ENCODE data around the gene EBF3. TPM values are rescaled to one million over a fixed set of nuclear protein-coding genes. Genes with fewer than 3 reads are reported as not detected.

Gene EBF3
- total RNA-seq, 1 donor from 2014 or later = 0.07 TPM

GRCh38 chr10:129809431-129809830 lies 154.6 kb downstream of the EBF3 start:
- no peak for FAIRE-seq
- Histone ChIP-seq H3K4me2 (ENCODE audit: low read length) (no peak overlapping the region), H3K27me3 (ENCODE audit: insufficient read depth, low read length) (no peaks in the 10 kb centered on the region), H3K79me2 (ENCODE audit: insufficient read depth, low read length) (no peaks in the 10 kb centered on the region), H4K20me1 (ENCODE audit: insufficient read depth, low read length) (no peaks in the 10 kb centered on the region), H2AFZ (ENCODE audit: low read depth, low read length) (no peak overlapping the region), H3K4me3 (ENCODE audit: insufficient read depth, low read depth, low read length) (no peak overlapping the region), H3K36me3 (ENCODE audit: insufficient read depth, low read length) (no peaks in the 10 kb centered on the region), H3K9ac (ENCODE audit: low read length) (no peak overlapping the region), H3K4me1 (ENCODE audit: insufficient read depth, low read length) (no peaks in the 10 kb centered on the region), H3K27ac (ENCODE audit: low read depth, low read length) (no peak overlapping the region), H3K9me3 (ENCODE audit: insufficient read depth, low read depth, low read length) (peaks cover 4% of the 10 kb centered on the region)
- Mint-ChIP-seq H3K27ac (ENCODE audit: unreplicated experiment) (no peak overlapping the region), H3K27me3 (ENCODE audit: low read depth, unreplicated experiment) (peaks cover 19% of the 10 kb centered on the region), H3K36me3 (ENCODE audit: low read depth, unreplicated experiment) (no peaks in the 10 kb centered on the region), H3K9me3 (ENCODE audit: unreplicated experiment) (peaks cover 7% of the 10 kb centered on the region), H3K4me3 (ENCODE audit: unreplicated experiment) (no peak overlapping the region), H3K4me1 (ENCODE audit: low read depth, unreplicated experiment) (no peaks in the 10 kb centered on the region)
- TF ChIP-seq EZH2 (IDR thresholded peaks at IDR 0.05; ENCODE audit: insufficient read depth, low read length) (no peak), CTCF (IDR thresholded peaks at IDR 0.05; ENCODE audit: insufficient read depth, low read depth, low read length) (no peak)
- DNase-seq (ENCODE audit: low read depth) = no peak

- Mint-ChIP-seq H3K4me1 (ENCODE audit: low read depth, unreplicated experiment) (no peaks in the 10 kb centered on the region), H3K36me3 (ENCODE audit: low read depth, unreplicated experiment) (no peaks in the 10 kb centered on the region), H3K4me3 (ENCODE audit: unreplicated experiment) (no peak overlapping the region), H3K9me3 (ENCODE audit: unreplicated experiment) (peaks cover 7% of the 10 kb centered on the region), H3K27ac (ENCODE audit: unreplicated experiment) (no peak overlapping the region), H3K27me3 (ENCODE audit: low read depth, unreplicated experiment) (peaks cover 15% of the 10 kb centered on the region)
- TF ChIP-seq EZH2 (IDR thresholded peaks at IDR 0.05; ENCODE audit: insufficient read depth, low read length) = no peak
- TF ChIP-seq CTCF (IDR thresholded peaks at IDR 0.05; ENCODE audit: insufficient read depth, low read depth, low read length) = no peak
- Histone ChIP-seq H3K79me2 (ENCODE audit: insufficient read depth, low read length) (no peaks in the 10 kb centered on the region), H4K20me1 (ENCODE audit: insufficient read depth, low read length) (no peaks in the 10 kb centered on the region), H3K27me3 (ENCODE audit: insufficient read depth, low read length) (no peaks in the 10 kb centered on the region), H3K9ac (ENCODE audit: low read length) (no peak overlapping the region), H3K27ac (ENCODE audit: low read depth, low read length) (no peak overlapping the region), H3K36me3 (ENCODE audit: insufficient read depth, low read length) (no peaks in the 10 kb centered on the region), H3K4me1 (ENCODE audit: insufficient read depth, low read length) (no peaks in the 10 kb centered on the region), H3K4me2 (ENCODE audit: low read length) (no peak overlapping the region), H3K9me3 (ENCODE audit: insufficient read depth, low read depth, low read length) (peaks cover 4% of the 10 kb centered on the region), H2AFZ (ENCODE audit: low read depth, low read length) (no peak overlapping the region), H3K4me3 (ENCODE audit: insufficient read depth, low read depth, low read length) (no peak overlapping the region)
- DNase-seq (ENCODE audit: low read depth) (no peak), FAIRE-seq (no peak)
Observed at GRCh38 chr10:129808092-129808983, 155.7 kb downstream of the EBF3 start.

GRCh38 chr10:129807211-129807610 lies 156.9 kb downstream of the EBF3 start:
- H3K4me1 ChIP-seq (ENCODE audit: insufficient read depth, low read length) = no peaks in the 10 kb centered on the region
- H3K4me3 ChIP-seq (ENCODE audit: insufficient read depth, low read depth, low read length) = no peak overlapping the region
- no peaks in the 10 kb centered on the region for H3K36me3 Mint-ChIP-seq (ENCODE audit: low read depth, unreplicated experiment)
- no peaks in the 10 kb centered on the region for H4K20me1 ChIP-seq (ENCODE audit: insufficient read depth, low read length)
- no peak for DNase-seq (ENCODE audit: low read depth)
- no peak overlapping the region for H3K9ac ChIP-seq (ENCODE audit: low read length)
- H3K4me2 ChIP-seq (ENCODE audit: low read length) = no peak overlapping the region
- peaks cover 4% of the 10 kb centered on the region for H3K9me3 ChIP-seq (ENCODE audit: insufficient read depth, low read depth, low read length)
- H3K9me3 Mint-ChIP-seq (ENCODE audit: unreplicated experiment) = peaks cover 11% of the 10 kb centered on the region
- H3K79me2 ChIP-seq (ENCODE audit: insufficient read depth, low read length) = no peaks in the 10 kb centered on the region
- no peaks in the 10 kb centered on the region for H3K27me3 ChIP-seq (ENCODE audit: insufficient read depth, low read length)
- H2AFZ ChIP-seq (ENCODE audit: low read depth, low read length) = no peak overlapping the region
- no peaks in the 10 kb centered on the region for H3K36me3 ChIP-seq (ENCODE audit: insufficient read depth, low read length)
- H3K27me3 Mint-ChIP-seq (ENCODE audit: low read depth, unreplicated experiment) = peaks cover 9% of the 10 kb centered on the region
- H3K4me1 Mint-ChIP-seq (ENCODE audit: low read depth, unreplicated experiment) = no peaks in the 10 kb centered on the region
- no peak overlapping the region for H3K27ac Mint-ChIP-seq (ENCODE audit: unreplicated experiment)
- TF ChIP-seq EZH2 (IDR thresholded peaks at IDR 0.05; ENCODE audit: insufficient read depth, low read length) (no peak), CTCF (IDR thresholded peaks at IDR 0.05; ENCODE audit: insufficient read depth, low read depth, low read length) (no peak)
- H3K27ac ChIP-seq (ENCODE audit: low read depth, low read length) = no peak overlapping the region
- no peak for FAIRE-seq
- no peak overlapping the region for H3K4me3 Mint-ChIP-seq (ENCODE audit: unreplicated experiment)

All from astrocyte (in vitro differentiated cells and primary cell).